Esophagus squamous epithelium (tissue), 4 donors: ENCODE measurements around the gene CMTM8.

Source experiments
- POLR2A ChIP-seq, 4 donors: fragments of 450-650 bp; IDR thresholded peaks; one replicate each; pipeline ENCODE4 v1.6.1; 2017; ENCODE audit warnings: antibody characterized with exemption in 4 of 4, mild to moderate bottlenecking in 4 of 4, moderate library complexity in 3 of 4
- TF ChIP-seq, protein P1 (sequence below), 6 experiments: fragments of 450-650 bp in 4 of 6; fragments of 200-600 bp in 2 of 6; sonication (generic) in 2 of 6; IDR thresholded peaks; one replicate each; pipeline ENCODE4 v1.5.1; 2016 to 2019; ENCODE audit warnings: antibody characterized with exemption in 6 of 6, mild to moderate bottlenecking in 4 of 6, moderate library complexity in 4 of 6

DNA sequence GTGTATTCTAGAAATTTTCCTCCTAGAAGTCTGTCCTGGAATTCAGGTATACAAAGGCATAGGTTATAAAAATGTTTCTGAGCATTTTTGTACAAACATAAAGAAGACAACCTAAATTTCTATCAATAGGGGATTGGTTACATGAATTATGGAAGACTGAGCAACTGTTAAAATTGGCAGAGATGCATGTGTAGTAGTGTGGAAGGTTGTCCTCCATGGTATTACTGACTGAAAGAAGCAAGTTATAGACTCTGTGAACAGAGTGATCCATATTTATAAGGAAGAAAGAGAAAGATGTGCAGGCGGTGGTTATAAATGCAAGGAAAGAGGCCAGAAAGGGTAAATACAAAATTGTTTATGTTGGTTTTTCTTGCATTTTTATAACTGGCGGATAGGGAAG is 114.9 kb downstream of the CMTM8 start:
- TF ChIP-seq, protein P1, sequence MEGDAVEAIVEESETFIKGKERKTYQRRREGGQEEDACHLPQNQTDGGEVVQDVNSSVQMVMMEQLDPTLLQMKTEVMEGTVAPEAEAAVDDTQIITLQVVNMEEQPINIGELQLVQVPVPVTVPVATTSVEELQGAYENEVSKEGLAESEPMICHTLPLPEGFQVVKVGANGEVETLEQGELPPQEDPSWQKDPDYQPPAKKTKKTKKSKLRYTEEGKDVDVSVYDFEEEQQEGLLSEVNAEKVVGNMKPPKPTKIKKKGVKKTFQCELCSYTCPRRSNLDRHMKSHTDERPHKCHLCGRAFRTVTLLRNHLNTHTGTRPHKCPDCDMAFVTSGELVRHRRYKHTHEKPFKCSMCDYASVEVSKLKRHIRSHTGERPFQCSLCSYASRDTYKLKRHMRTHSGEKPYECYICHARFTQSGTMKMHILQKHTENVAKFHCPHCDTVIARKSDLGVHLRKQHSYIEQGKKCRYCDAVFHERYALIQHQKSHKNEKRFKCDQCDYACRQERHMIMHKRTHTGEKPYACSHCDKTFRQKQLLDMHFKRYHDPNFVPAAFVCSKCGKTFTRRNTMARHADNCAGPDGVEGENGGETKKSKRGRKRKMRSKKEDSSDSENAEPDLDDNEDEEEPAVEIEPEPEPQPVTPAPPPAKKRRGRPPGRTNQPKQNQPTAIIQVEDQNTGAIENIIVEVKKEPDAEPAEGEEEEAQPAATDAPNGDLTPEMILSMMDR (IDR thresholded peaks at IDR 0.05), result no peak
- no peak for TF ChIP-seq POLR2A (IDR thresholded peaks at IDR 0.05)
